UCSD-AML1 (cell line): Measurements from ENCODE around the gene PRICKLE3.
A peak's percentile ranks its signal among the peaks of the same experiment; 100 is the strongest.

Source experiments
- DNase-seq: peaks from one replicate; lab custom pipeline; 2025; ENCODE audit not compliant: unreplicated experiment; lab: John Stamatoyannopoulos, UW

PRICKLE3 gene, protein sequence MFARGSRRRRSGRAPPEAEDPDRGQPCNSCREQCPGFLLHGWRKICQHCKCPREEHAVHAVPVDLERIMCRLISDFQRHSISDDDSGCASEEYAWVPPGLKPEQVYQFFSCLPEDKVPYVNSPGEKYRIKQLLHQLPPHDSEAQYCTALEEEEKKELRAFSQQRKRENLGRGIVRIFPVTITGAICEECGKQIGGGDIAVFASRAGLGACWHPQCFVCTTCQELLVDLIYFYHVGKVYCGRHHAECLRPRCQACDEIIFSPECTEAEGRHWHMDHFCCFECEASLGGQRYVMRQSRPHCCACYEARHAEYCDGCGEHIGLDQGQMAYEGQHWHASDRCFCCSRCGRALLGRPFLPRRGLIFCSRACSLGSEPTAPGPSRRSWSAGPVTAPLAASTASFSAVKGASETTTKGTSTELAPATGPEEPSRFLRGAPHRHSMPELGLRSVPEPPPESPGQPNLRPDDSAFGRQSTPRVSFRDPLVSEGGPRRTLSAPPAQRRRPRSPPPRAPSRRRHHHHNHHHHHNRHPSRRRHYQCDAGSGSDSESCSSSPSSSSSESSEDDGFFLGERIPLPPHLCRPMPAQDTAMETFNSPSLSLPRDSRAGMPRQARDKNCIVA

DNA sequence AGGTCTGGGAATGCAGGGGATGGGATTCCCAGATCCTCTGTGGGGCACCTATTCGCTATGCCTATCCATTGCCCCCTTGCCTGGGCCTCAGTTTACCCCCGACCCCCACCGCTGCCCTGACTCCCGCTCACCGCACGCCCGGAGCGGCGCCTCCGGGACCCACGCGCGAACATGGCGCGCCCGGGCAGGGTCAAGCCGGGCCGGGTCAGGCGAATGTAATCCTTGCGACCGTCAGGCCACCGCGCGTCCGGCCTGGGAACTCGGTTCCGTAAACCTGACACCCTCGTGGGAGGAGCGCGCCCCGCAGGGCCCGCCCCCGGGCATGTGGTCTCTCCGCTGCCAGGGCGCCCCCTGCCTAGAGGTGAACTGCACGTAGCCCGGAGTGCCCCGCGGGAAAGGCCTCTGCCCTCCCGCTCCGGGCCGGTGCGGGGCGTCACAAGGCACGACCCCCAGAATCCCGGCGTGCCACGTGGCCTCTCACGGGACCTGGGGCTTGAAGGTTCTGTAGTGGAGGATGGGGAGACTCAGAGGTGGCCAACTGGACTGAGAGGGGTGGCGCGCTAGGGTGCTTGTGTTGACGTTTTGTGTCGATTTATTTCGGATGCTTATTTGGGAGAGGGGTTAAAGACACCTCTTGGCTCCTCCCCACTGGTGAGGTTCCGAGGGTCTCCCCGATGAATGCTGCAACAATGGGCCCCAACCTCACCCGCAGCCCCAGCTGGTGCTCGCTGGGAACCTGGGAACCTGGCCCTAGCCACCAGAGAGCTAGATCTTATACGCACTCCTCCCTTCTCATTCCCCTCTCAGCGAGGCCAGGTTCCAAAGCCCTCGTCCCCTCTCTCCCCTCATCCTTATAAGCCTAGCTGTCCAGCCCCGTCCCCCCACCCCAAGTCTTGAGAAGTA, at the start of gene PRICKLE3:
Gene PRICKLE3 (minus strand): TSS at position 249 of the 903 bp plus-strand sequence. CDS start 76 bp downstream, at position 173.
- peak; percentile 81 for DNase-seq

DNA sequence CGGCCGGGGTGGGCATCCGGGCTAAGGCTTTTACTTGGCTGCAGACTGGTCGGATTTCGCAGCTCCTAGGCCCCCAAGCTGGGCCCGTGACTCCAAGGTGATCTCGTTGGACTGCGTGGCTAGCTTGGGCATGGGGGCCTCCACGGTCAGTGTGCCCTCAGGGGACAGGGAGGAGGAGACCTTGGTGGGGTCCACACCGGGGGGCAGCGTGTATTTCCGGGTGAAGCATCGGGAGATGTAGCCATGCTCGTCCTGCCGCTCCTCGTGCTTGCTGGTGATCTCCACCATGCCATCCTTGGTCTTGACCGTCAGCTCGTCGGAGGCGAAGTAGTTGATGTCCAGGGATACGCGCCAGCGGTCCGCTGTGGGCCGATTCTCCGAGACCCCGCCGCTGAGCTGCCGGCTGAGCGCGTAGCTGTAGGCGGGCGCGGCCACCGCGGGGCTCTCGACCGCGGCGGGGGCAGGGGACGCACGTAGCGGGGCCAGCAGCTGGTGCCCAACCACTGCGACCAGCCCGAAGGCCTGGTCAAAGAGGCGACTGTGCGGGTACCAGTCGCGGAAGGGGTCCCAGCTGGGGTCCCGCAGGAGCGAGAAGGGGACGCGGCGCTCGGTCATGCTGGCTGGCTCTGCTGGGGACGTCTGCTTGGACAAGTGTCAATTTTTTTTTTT, 47.8 kb upstream of the PRICKLE3 start:
- no peak for DNase-seq

DNA sequence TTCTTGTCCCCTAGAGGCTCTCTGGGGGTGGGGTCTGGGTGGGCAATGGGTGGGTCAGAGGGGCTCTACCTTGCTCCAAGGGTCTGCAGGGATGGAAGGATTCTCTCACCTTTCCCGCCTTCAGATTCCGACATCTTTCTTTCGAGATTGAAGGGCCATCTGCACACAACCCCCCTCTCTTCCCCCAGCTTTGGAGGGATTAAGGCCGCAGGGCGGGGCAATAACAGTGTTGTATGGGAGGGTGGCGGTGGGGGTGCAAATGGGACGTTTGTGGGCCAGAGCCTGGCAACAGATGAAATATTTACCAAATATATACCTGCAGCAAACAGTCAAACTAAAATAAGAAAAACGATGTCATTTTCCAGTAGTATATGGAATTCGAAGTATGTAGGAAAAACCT, 47.0 kb upstream of the PRICKLE3 start, which contains the start of gene CACNA1F:
Gene CACNA1F (minus strand): TSS at position 165 of the 400 bp plus-strand sequence. CDS start 31 bp downstream, at position 134.
- no peak for DNase-seq

GRCh38 chrX:49232525-49232924, 46.4 kb upstream of the PRICKLE3 start:
- DNase-seq: no peak

DNA sequence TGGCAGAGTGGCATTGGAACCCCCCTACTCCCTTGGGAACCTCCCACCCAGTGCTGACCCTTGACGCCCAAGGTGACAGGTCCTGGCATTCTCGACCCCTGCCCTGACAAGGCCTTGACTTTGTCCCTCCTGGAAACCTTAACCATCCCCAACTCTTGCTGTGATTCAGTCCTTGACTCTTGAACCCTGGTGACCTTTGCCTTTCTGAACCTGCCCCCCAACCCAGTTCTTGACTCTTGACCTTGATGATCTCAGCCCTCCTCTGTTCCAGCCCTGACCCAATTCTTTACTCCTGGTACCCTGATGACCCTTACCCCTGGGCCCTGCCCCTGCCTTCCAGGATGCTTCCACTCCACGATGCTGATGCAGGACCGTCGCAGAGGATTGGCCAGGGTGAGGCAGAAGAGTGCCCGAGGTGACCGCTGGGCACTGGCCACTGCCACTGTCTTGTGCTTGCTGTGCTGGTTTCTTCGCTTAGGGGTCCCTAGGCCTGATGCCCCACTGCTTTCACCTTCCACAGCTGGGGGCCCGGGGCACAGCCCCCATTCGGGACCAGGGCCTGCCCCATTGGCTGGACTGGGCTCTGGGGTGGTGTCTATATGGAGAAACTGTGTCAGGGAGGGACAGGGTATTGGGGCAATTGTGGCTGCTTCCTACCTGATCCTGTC, 45.3 kb upstream of the PRICKLE3 start:
- no peak for DNase-seq

DNA sequence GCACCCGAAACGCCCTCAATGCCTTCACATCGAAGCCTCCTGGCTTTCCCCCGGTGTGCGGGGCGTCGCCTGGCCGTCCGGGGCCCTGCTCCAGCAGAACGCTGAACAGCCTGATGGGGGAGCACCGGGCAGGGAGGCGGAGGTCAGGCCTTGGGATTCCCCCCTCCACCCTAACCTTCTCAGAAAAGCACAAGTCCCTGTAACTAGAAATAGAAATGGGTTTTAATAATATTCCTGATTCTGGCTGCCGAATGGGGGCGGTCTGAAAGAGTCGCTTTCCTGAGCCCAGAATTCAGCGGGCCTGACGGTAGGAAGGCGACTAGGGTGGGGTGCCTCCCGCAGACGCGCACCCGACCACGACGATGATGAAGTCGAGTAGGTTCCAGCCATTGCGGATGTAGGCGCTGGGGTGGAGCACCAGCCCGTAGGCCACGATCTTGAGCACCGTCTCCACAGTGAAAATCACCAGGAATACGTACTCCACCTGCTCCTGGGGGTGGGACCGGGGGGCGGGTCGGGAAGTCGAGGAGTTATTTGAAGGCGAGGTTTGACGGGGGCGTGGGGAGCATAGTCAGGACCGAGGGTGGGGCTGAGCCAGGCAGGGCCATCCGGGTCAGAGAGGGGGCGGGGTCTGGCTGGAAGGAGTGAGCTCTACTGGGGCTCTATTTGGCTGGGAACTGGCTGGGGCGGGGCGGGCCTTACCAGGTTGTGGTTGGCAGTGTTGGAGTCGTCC, 44.5 kb upstream of the PRICKLE3 start:
- DNase-seq: peak; percentile 80

GRCh38 chrX:49228185-49228584, 42.0 kb upstream of the PRICKLE3 start:
- no peak for DNase-seq

- no peak for DNase-seq
Observed at GRCh38 chrX:49227726-49228125, 41.6 kb upstream of the PRICKLE3 start.

GRCh38 chrX:49226946-49227345, 40.8 kb upstream of the PRICKLE3 start:
- no peak for DNase-seq

DNA sequence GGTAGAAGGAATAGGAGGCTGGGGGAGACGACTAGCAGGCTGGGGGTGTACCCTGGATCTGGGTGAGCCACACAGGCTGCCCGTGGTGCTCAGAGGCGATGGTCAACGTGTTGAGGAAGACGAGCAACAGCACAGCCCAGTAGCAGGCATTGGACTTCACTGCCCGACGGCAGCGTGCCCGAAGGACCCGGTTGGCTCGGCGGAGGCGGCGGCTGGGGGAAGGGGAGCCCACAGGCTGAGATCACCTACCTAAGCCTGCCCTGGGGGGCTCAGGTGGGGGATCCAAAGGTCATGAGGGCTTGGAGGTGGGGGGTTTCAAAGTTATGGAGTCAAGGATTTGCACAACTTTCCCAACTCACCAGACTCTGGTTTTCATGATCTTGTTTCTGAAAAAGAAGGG, 39.7 kb upstream of the PRICKLE3 start:
- DNase-seq: no peak

DNA sequence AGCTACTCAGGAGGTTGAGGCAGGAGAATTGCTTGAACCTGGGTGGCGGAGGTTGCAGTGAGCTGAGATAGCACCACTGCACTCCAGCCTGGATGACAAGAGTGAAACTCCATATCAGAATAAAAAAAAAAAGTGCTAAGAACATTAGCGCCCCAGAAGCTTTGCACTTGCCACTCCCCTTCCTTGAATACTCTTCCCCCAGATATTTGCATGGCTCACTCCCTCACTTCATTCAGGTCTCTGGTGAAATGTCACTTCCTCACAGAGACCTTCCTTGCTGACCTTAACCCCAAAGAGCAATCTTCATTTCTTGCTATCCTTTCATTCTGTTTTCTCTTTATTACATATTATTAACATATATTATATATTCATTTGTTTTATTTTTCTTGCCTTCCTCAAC, 35.7 kb upstream of the PRICKLE3 start:
- no peak for DNase-seq

DNA sequence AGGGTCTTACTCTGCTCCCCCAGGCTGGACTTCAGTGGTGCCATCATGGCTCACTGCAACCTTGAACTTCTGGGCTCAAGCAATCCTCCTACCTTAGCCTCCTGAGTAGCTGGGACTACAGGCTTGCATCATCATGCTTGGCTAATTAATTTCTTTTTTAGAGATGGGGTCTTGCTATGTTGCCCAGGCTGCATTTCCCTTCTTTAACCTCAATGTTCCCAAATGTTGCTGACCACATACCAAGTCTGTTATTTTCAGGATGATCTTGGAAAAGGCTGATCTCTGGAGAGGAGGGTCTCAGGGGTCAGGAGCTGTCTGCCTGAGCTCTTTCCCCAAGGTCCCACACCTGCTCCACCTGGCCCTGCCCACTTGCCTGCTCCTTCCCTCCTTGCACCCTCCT, 33.9 kb upstream of the PRICKLE3 start:
- no peak for DNase-seq

DNA sequence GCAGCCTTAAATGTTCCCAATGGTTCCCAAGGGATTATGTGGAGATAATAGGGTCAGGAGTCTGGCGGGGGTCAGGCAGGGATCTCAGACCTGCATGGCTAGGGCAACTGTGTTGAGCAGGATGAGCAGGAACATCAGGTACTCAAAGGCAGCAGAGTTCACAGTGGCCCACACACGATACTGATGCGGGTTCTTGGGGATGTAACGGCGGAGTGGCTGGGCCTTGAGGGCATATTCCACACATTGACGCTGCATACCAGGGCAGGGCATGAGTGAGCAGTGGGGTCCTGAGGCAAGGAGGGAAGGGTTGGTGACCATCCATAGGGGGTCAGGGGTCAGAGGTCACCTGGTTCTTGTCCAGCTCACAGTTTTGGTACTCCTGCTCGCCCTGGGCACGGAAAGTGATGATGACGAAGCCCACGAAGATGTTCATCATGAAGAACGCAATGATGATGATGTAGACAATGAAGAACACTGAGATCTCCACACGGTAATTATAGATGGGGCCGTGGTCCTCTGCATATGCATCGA, 28.9 kb upstream of the PRICKLE3 start:
- DNase-seq: no peak

DNA sequence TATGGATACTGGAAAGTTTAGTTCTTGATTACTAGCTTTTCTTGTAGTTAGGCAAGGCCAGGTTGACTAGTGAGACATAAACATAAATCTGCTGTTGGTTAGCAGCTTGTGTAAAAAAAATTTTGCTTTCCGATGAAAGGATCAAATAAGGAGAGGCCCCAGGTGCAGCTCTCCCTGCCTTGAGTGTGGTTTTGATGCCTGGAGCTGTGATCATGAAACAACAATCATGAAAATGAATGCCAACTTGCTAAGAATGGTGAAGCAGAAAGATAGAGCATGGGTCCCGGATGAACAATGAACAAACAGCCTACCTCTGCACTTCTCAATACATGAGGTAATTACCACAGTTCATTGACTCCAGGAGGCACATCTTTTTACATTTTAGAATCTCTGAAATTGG, 28.2 kb upstream of the PRICKLE3 start:
- no peak for DNase-seq

DNA sequence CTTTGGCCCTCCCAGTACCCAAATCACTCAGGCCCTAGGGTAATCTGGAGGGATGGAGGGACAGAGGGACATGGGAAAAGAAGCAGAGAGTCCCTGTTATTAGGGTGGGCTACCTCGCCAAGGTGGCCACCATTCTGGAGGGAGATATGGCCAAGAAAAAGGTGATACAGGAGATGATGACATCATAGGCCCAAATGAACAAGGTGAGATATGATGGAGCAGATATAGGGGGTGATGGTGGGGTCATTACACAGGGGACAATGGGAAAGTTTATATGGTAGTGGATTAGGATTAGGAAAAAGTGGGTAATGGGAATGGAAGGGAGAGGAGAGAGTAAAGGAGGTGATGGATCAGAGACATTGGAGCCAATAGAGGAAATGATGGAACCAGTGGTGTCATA, 26.7 kb upstream of the PRICKLE3 start:
- no peak for DNase-seq

DNA sequence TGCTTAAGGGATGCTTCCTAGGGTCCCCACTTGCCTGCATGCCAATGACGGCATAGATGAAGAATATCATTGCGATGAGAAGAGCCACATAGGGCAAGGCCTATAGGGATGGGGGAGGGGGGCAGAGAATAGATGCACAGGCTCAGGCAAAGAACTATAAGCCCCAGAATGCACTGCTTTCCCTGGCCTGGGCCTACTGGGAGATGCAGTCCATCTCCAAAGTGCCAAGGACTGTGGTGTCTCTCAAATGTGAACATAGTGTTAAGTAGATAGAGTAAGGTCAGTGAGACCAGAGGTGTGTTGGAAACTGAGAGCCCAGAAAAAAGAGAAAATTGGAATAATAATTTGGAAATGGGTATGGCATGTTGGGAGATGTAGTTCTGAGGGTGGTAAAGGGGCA, 26.0 kb upstream of the PRICKLE3 start:
- DNase-seq: no peak

- no peak for DNase-seq
Observed at GRCh38 chrX:49211074-49211473, 24.9 kb upstream of the PRICKLE3 start.

GRCh38 chrX:49210406-49210805, 24.2 kb upstream of the PRICKLE3 start:
- DNase-seq: no peak

DNA sequence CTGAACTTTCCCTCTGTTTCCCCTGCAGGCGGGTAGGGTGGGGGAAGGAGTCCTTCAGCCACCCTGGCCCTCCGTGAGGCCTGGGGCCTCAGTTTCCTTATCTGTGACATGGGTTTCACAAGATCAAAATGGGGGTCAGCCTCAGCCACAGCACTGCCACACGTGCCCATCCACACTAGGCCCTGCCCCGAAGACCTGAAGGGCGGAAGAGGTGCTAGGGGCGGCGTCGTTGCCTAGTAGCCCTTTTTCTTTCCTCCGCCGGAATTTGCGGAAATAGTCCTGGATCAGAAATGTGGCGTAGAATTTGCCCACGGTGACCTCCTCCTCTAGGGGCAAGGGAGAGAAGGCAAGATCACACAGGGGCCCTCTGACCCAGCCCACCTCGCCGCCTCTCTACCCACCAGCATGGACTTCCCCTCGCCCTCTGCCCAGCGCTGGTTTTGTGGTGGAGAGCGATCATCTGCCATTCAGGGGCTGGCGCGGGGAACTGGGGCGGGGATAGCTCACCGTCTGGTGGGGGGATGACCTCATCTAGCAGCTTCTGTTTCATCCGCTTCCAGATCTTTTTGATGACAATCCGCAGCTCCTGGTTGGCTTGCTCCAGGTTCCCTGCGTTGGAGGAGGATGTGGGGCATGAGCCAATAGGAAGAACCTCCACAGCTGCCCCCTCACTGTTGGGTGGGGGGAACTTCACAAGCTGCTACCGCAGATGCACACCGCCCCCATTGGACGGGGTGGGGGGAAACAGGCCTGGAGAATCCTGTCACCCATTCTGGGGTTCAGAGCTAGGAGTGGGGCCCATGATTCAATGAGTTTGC, 23.5 kb upstream of the PRICKLE3 start:
- no peak for DNase-seq
